GM18870 (cell line): ENCODE results near the gene B3GALT4.

Experiments used
- ATAC-seq: cut with Tn5 transposase; IDR thresholded peaks from one replicate; pipeline ENCODE4 v1.9.1; 2021; ENCODE audit warnings: moderate library complexity; ENCODE audit not compliant: unreplicated experiment

Gene B3GALT4

DNA sequence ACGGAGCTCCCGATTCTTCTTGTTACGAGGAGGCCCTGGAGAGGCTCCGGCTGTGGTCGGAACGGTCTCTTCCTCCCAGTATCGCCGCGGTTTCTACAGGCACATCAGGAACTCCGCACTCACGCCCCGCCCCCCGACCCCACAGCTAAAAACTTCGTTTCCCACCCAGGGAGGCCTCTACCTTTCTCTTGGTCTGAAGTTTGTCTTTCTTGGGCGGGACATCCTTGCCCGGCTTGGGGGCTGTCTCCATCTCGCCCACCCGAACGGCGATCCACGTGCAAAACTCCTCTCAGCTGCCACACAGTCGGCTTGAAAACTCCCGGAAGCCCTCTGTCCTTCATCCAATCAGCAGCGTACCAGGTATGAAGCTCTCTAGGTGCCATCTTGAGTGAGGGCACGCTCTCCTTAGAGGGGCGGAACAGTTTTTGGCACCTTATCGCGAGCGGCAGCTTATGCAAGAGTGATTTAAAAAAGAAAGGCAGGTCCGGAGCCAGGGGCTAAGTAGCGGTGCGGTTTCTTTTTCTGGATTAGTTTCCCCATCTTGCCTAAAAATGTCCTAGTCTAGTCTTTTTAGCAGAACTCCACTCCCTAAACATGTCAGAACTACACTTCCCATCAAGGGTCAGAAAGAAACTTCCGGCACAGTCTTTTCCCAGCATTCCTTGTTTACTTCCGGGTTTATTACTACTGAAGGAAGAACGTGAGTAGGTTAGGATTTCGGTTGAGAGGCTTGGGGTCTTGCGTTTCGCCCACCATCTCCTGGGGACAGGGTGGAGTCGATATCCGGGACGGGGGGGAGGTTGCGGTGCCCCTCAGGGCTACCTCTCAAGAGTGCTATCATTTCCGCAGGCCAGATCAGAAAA is 12.2 kb downstream of the B3GALT4 start, which contains the start of the genes PFDN6 and WDR46:
Gene PFDN6, plus strand, starts transcription at position 681 of the 863 bp plus-strand sequence. CDS start 256 bp downstream, outside the sequence.
Gene WDR46, minus strand, starts transcription at position 319 of the 863 bp plus-strand sequence. Its CDS starts 69 bp downstream, at position 250.
- ATAC-seq = peak; percentile 68

DNA sequence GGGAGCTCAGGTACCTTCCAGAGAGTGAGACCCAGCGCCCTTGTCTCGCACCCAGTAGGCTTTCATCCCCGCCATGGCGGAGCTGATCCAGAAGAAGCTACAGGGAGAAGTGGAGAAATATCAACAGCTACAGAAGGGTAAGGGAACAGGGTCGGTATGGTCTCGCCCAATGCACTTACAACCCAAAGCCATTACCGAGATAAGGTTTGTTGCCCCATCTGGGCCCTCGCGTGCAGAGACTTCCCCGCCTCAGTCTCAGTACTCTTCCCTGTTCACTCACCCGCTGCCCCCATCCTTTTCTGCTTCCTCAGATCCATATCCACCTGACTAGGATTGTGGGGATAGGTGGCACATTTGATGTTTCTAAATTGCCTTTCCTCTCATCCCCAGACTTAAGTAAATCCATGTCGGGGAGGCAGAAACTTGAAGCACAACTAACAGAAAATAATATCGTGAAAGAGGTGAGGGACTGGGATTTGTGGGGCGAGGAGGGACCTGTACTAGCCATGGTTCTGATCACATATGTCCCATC is 12.9 kb downstream of the B3GALT4 start:
- ATAC-seq = no peak

- ATAC-seq = no peak
These were observed 13.5 kb downstream of the B3GALT4 start for GRCh38 chr6:33290459-33290858.

DNA sequence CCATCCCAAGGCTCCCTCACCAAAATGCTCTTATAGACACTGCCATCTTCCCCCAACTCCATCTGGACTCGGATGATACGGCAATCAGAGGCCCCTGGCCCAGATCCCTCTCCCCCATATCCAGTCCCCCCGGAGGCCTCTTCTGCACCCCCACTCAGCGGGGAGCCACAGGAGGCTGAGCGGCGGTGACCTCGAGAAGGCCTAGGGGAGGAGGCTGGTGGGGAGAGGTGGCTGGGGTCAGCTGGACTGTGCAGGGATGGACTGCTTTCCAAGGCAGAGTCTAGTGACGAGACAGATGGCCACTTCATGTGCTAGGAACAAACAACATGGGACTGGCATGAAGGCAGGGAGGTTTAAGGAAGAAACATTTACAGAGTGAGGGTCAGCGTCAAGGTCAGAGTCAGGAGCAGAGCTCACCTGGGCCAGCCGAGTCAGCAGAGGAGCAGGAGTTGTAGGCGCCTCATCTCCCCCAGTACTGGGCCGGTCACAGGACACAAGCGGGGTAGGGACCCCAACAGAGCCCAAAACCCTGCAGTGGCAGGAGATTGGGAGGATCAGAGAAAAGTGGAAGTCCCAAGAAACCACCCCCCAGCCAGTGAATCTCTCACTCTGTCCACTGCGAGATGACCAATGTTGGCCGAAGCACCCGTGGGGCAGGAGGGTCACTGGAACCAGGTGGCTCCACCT is 16.2 kb downstream of the B3GALT4 start:
- ATAC-seq = no peak

DNA sequence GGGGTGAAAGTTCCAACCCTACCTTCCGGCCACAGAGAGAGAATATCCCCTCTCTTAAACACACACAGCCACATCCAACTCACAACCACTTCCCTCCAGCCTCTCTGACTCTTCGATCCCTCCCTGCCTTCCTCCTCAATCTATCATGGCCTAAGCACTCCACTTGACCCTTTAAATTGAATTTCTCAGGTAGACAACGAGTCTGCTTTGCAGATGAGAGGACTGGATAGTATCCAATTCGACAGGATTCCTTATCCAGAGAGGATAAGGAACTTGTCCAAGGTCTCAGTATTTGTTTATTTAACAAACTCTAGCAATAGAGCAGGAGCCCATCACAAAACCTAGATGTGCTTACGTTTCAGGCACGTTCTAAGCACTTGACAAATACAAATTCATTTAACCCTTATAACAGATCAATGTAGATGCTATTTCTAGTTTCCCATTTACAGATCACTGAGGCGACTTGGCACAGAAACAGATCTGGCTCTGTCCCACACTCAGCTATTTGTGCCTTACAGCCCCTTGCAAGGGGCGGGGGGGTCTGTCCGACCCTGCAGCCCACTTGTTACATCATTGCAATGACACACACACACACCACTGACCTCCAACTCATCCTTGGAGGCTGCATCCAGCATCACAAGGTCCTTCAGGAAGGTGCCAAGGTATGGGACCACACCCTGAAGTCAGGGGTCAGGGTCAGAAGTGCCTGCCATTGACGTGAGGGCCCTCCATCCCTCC is 17.3 kb downstream of the B3GALT4 start:
- ATAC-seq = no peak

- ATAC-seq = no peak
These were observed 18.9 kb downstream of the B3GALT4 start for GRCh38 chr6:33295621-33296369.

- ATAC-seq = no peak
These were observed 20.0 kb downstream of the B3GALT4 start for GRCh38 chr6:33296797-33297405.

GRCh38 chr6:33297406-33297955 is 20.6 kb downstream of the B3GALT4 start:
- ATAC-seq = no peak

GRCh38 chr6:33297956-33298772 is 21.2 kb downstream of the B3GALT4 start:
- ATAC-seq = no peak

GRCh38 chr6:33298773-33299236 is 21.9 kb downstream of the B3GALT4 start, which contains the start of gene RGL2:
Gene RGL2, minus strand, starts transcription at chr6:33298942. Its CDS starts 332 bp downstream, at chr6:33298610.
- peak; percentile 7 for ATAC-seq

- peak; percentile 59 for ATAC-seq
These were observed 22.5 kb downstream of the B3GALT4 start for GRCh38 chr6:33299237-33299944.

- ATAC-seq = no peak
These were observed 25.0 kb downstream of the B3GALT4 start for GRCh38 chr6:33301877-33302276.

GRCh38 chr6:33304216-33304615 is 27.3 kb downstream of the B3GALT4 start:
- no peak for ATAC-seq

DNA sequence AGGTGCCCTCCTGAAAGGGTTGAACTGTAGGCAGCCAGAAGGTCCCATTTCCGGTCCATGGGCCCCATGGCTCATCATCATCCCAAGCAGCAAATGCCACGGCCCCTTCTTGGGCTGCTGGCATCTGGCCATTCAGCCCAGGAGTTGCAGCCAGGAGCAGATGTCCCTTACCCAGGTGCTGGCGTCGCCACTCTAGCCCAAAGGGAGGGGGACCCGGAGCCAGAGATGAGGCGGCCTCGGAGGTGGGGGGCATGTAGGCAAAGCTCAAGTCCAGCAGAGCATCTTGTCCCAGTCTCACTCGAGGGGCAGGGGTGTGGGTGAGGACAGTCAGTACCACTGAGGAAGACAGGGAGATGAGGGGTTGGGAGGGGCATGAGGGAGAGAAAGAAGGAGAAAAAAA is 28.1 kb downstream of the B3GALT4 start:
- no peak for ATAC-seq

DNA sequence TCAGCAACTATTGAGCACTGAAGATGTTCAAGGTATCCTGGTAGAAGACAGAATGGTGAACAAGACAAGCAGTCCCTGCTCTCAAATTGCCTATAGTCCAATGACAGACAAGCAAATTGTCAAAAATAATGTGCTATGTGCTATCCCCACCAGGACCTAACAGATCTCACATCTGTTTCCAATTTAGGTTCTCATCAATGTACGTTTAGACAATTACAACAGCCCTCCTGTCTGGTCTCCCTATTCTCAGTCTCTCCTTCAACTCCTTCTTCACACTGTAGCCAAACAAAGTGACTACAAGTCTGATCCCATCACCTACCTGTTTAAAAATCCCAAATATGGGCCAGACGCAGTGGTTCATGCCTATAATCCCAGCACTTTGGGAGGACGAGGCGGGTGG is 29.4 kb downstream of the B3GALT4 start:
- ATAC-seq = no peak

DNA sequence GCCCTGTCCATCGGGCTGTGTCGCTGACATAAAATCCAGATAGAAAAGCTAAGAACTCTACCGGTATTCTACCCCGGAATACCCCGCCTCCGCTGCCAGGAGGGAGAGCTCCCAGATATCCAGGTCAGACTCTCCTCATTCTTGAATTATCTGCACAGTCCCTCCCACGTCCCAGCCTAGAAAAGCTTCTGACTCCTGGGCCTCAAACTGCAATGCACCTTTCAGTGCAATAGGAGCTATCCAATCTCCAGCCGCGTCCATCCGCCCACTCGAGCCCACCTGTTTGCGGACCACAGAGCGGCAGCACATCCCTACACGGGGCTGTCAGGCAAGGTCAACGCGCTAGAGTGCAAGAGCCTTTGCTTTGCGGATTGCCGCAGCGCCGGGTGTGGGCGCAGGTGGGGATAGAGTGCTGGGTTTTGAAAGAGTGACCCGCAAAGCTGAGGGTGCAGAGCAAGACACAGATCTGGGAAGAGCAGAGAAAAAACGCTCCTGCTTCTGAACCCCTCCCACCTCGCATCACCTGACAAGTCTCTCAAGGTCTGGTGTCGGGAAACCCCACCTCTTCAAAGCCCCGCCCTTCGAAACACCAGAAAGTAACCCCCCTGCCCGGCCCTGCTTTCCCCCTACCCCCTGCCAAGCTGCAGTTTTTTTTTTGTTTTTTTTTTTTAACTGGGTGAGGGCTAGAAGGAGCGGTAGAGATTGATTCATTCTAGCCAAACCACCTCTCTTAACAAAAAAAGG is 35.6 kb downstream of the B3GALT4 start:
- ATAC-seq = no peak

DNA sequence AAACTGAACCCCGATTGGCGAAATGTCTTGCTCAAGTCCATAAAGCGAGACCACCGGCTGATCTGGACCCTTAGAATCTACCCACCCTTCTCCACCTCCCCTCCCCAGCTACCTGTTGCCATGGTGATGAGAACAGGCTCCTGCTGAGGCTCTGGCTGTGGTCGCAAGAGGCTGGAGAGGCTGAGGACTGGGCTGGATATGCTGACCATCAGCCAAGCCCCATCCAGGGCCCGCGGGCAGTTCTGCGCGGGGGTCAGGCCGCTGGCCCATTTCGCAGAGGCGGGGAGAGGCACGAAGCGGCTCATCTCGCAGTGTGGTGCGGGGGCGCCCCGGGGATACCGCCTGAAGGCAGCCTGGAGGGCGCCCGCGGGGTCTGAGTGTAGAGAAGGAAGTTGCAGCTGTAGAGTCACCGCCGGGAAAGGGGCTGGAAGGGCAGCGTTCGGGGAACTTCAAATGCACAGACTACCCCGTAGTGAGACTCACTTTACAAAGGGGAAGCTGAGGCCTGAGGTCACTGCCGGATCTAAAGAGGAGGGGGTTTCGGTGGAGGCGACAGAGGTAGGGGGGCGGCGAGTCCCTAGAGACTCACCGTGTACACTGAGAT is 36.3 kb downstream of the B3GALT4 start:
- ATAC-seq = no peak
